SU-DHL-6 (cell line): Measurements from ENCODE around the gene PRKCE.

Experiments used
- CTCF ChIP-seq: fragments of 200-600 bp; sonication (generic); IDR thresholded peaks from one replicate; pipeline ENCODE4 v1.5.1; 2017; ENCODE audit warnings: antibody characterized with exemption, mild to moderate bottlenecking, low read length, moderate library complexity; ENCODE audit not compliant: insufficient read depth, poor library complexity, severe bottlenecking
- EZH2phosphoT487 ChIP-seq: fragments of 200-600 bp; sonication (generic), shearing (Covaris generic); conservative IDR thresholded peaks from 2 replicates; pipeline ENCODE4 v1.6.1; 2018; ENCODE audit warnings: mild to moderate bottlenecking, antibody characterized with exemption, low read length, moderate library complexity, mixed read lengths

- no peak for TF ChIP-seq CTCF
- TF ChIP-seq EZH2phosphoT487: no peak
Measured at GRCh38 chr2:46058140-46058539, 406.7 kb downstream of the PRKCE start.
